K562 (cell line): Measurements from ENCODE around the gene KCNJ14. TPM values are rescaled to one million over a fixed set of nuclear protein-coding genes. Genes with fewer than 3 reads are reported as not detected.

ENCODE experiments used
- BRD9 ChIP-seq: fragments of 450-650 bp; IDR thresholded peaks from 2 replicates; pipeline ENCODE4 v1.6.1; 2018; ENCODE audit warnings: low read depth; ENCODE audit not compliant: partially characterized antibody
- CAMTA2 ChIP-seq: fragments of 250-450 bp; sonication (Bioruptor Pico); conservative IDR thresholded peaks from 2 replicates; pipeline ENCODE4 v1.5.1; 2022
- CBX3 ChIP-seq, 2 experiments: IDR thresholded peaks; 1 replicate in 1 of 2; 2 replicates in 1 of 2; pipeline ENCODE4 v1.6.1; 2012; ENCODE audit warnings: inconsistent platforms in 2 of 2, low read length in 2 of 2, borderline replicate concordance in 1 of 2, control low read depth in 1 of 2
- ELF4 ChIP-seq: fragments of 450-650 bp; formaldehyde crosslinking; IDR thresholded peaks from 2 replicates; pipeline ENCODE4 v1.4.0; 2022; ENCODE audit warnings: missing genetic modification characterization
- EP300 ChIP-seq: IDR thresholded peaks from 2 replicates; pipeline ENCODE4 v1.6.1; 2012; ENCODE audit warnings: low read length, improper control_type of control experiment
- GTF2E2 ChIP-seq: fragments of 200-800 bp; sonication (Bioruptor generic); IDR thresholded peaks from 2 replicates; pipeline ENCODE4 v1.6.1; 2016; ENCODE audit warnings: missing genetic modification characterization, missing compliant biosample characterization
- HCFC1 ChIP-seq: IDR thresholded peaks from 2 replicates; pipeline ENCODE4 v1.6.1; 2012; ENCODE audit warnings: low read depth, low read length, improper control_type of control experiment
- MBD2 ChIP-seq: sonication (generic); IDR thresholded peaks from 2 replicates; pipeline ENCODE4 v1.6.1; 2016; ENCODE audit warnings: low read depth, borderline replicate concordance
- MIER1 ChIP-seq: fragments of 450-650 bp; IDR thresholded peaks from 2 replicates; pipeline ENCODE4 v1.6.1; 2016; ENCODE audit warnings: antibody characterized with exemption, mild to moderate bottlenecking, low read depth
- NFATC3 ChIP-seq: fragments of 450-650 bp; IDR thresholded peaks from 2 replicates; pipeline ENCODE4 v1.6.1; 2017; ENCODE audit warnings: mild to moderate bottlenecking
- NR2C1 ChIP-seq, 2 experiments: fragments of 450-650 bp; IDR thresholded peaks; 2 replicates each; pipeline ENCODE4 v1.6.1; 2017; ENCODE audit warnings: mild to moderate bottlenecking in 2 of 2, antibody characterized with exemption in 1 of 2, inconsistent platforms in 1 of 2, missing compliant biosample characterization in 1 of 2, missing genetic modification characterization in 1 of 2
- REST ChIP-seq, 2 experiments: fragments of 450-650 bp; formaldehyde crosslinking in 1 of 2; IDR thresholded peaks; 2 replicates each; pipeline versions ENCODE4 v1.4.0 to v1.6.1; 2014 to 2020; ENCODE audit warnings: mild to moderate bottlenecking in 2 of 2, borderline replicate concordance in 1 of 2, low read depth in 1 of 2
- THRAP3 ChIP-seq: fragments of 450-650 bp; IDR thresholded peaks from 2 replicates; pipeline ENCODE4 v1.6.1; 2016; ENCODE audit warnings: mild to moderate bottlenecking, inconsistent platforms, borderline replicate concordance
- TOE1 ChIP-seq, 2 experiments: fragments of 450-650 bp in 1 of 2; sonication (generic) in 1 of 2; formaldehyde crosslinking in 1 of 2; IDR thresholded peaks; 2 replicates each; pipeline versions ENCODE4 v1.7.1 to v1.8.0; 2016 to 2022; ENCODE audit warnings: borderline replicate concordance in 2 of 2, mild to moderate bottlenecking in 2 of 2, antibody characterized with exemption in 1 of 2, inconsistent platforms in 1 of 2, low read depth in 1 of 2, missing genetic modification reagents in 1 of 2, moderate library complexity in 1 of 2
- ZBTB17 ChIP-seq: fragments of 450-650 bp; formaldehyde crosslinking; IDR thresholded peaks from 2 replicates; pipeline ENCODE4 v1.4.0; 2020; ENCODE audit warnings: mild to moderate bottlenecking
- ZNF324 ChIP-seq: fragments of 250-450 bp; sonication (Bioruptor Pico); IDR thresholded peaks from 2 replicates; pipeline ENCODE4 v1.4.0; 2020; ENCODE audit warnings: mild to moderate bottlenecking
- polyA plus RNA-seq, 8 experiments: library from polyadenylated mRNA; depleted of rRNA in 4 of 8; stranded (reverse) in 5 of 8; unstranded in 3 of 8; fragments of >200 nt; fragmentation: Nextera tagmentation in 2 of 8; fragmentation: Illumina TruSeq in 1 of 8; extraction: Ambion mirVana in 2 of 8; extraction: Trizol in 1 of 8; gene quantifications; 2 replicates each; pipeline versions ENCODE4 v1.2.1 to v1.2.3, GENCODE V29; 2011 to 2014; ENCODE audit warnings: inconsistent platforms in 1 of 8, missing spikeins in 1 of 8
- total RNA-seq, 7 experiments: library from RNA; depleted of rRNA in 6 of 7; stranded (reverse); fragments of >200 nt in 6 of 7; fragmentation: Illumina TruSeq in 2 of 7; extraction: Trizol in 2 of 7; gene quantifications; 2 replicates each; pipeline versions ENCODE4 v1.2.1 to v1.2.3, GENCODE V29; 2011 to 2021; ENCODE audit warnings: low replicate concordance in 1 of 7
- TF ChIP-seq, protein P1 (sequence below): fragments of 250-450 bp; sonication (Bioruptor Pico); IDR thresholded peaks from 2 replicates; pipeline ENCODE4 v1.4.0; 2020; ENCODE audit warnings: mild to moderate bottlenecking, moderate library complexity
- TF ChIP-seq, protein P2 (sequence below): fragments of 250-450 bp; sonication (Bioruptor Pico); IDR thresholded peaks from 2 replicates; pipeline ENCODE4 v1.6.1; 2021; ENCODE audit warnings: mild to moderate bottlenecking

The KCNJ14 gene
- total and polyA plus RNA-seq, 9 of the 15 experiments (the other 6 are each of a cell fraction or from before 2014, with no cell fraction given) = 0.15 to 1.6 (median 0.49) TPM

DNA sequence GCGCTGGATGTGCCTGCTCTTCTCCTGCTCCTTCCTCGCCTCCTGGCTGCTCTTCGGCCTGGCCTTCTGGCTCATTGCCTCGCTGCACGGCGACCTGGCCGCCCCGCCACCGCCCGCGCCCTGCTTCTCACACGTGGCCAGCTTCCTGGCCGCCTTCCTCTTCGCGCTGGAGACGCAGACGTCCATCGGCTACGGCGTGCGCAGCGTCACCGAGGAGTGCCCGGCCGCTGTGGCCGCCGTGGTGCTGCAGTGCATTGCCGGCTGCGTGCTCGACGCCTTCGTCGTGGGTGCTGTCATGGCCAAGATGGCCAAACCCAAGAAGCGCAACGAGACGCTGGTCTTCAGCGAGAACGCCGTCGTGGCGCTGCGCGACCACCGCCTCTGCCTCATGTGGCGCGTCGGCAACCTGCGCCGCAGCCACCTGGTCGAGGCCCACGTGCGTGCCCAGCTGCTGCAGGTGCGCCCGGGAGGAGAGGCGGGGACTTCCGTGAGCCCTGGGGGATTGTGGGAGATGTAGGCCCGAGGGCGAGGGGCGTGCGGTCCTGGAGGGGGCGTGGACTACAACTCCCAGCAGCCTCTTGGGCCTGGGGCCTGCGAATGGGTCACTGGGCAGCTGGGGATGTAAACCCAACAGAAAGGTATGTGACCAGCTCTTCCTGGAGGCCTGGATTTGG, 6.7 kb downstream of the KCNJ14 start (continued):
- TF ChIP-seq REST (IDR thresholded peaks at IDR 0.05; ENCODE audit: borderline replicate concordance) (no peak), REST (CRISPR knock-in tag; IDR thresholded peaks at IDR 0.05; ENCODE audit: low read depth) (no peak), EP300 (no peak), HCFC1 (peak; percentile 91), BRD9 (no peak), MBD2 (peak; percentile 26; the same call in 1 of the 2 replicates), CBX3 (IDR thresholded peaks at IDR 0.05; ENCODE audit: borderline replicate concordance in 1 of 2, low read length in 2 of 2) (0 out of 3 replicates have a peak, but pooled peaks of 1 of the 2 experiments have one; percentile 8), CAMTA2 (no peak), NR2C1 (IDR thresholded peaks at IDR 0.05) (peak; percentile 38; the same call in 1 of the 2 replicates), NR2C1 (tag; IDR thresholded peaks at IDR 0.05) (peak; percentile 74), GTF2E2 (tag) (no peak), ELF4 (CRISPR knock-in tag) (no peak), MIER1 (no peak), ZNF324 (CRISPR knock-in tag) (no peak), TOE1 (IDR thresholded peaks at IDR 0.05; ENCODE audit: borderline replicate concordance) (no peak), TOE1 (CRISPR knock-in tag; IDR thresholded peaks at IDR 0.05; ENCODE audit: borderline replicate concordance, low read depth) (no peak), ZBTB17 (no peak), NFATC3 (no peak), THRAP3 (no peak)
- TF ChIP-seq, protein P1, sequence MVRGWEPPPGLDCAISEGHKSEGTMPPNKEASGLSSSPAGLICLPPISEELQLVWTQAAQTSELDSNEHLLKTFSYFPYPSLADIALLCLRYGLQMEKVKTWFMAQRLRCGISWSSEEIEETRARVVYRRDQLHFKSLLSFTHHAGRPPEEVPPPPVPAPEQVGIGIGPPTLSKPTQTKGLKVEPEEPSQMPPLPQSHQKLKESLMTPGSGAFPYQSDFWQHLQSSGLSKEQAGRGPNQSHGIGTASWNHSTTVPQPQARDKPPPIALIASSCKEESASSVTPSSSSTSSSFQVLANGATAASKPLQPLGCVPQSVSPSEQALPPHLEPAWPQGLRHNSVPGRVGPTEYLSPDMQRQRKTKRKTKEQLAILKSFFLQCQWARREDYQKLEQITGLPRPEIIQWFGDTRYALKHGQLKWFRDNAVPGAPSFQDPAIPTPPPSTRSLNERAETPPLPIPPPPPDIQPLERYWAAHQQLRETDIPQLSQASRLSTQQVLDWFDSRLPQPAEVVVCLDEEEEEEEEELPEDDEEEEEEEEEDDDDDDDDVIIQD (CRISPR knock-in tag) = no peak
- TF ChIP-seq, protein P2, sequence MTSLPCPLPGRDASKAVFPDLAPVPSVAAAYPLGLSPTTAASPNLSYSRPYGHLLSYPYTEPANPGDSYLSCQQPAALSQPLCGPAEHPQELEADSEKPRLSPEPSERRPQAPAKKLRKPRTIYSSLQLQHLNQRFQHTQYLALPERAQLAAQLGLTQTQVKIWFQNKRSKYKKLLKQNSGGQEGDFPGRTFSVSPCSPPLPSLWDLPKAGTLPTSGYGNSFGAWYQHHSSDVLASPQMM (CRISPR knock-in tag) = no peak
